GM23248 (cell line): ENCODE data around the gene ZFAND6.

Experiments used
- EZH2 ChIP-seq: fragments of 200-600 bp; sonication (generic); IDR thresholded peaks from 2 replicates; pipeline ENCODE4 v1.6.1; 2018; ENCODE audit warnings: antibody characterized with exemption, mild to moderate bottlenecking; ENCODE audit not compliant: insufficient read depth, poor library complexity, severe bottlenecking
- EZH2phosphoT487 ChIP-seq: fragments of 200-600 bp; sonication (generic); IDR thresholded peaks from 2 replicates; pipeline ENCODE4 v1.6.1; 2018; ENCODE audit warnings: antibody characterized with exemption, moderate library complexity, mild to moderate bottlenecking, low read depth; ENCODE audit not compliant: insufficient read depth

DNA sequence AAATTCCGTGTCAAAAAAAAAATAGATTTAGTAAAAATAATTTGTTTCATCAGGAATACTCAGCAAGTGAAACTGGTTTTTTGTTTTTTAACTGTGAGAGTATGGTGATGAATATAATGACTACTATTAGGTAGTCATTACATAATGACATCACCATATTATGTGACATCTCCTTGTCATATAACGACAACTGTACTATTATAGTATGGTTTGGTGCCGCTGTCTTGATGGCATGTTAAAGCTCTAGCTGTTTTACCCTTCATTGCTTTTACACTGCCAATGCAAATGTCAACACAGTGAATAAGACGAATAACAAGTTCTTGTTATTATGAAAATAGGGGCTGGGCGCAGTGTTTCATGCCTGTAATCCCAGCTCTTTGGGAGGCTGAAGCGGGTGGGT, 47.7 kb downstream of the ZFAND6 start:
- TF ChIP-seq EZH2, result no peak
- no peak for TF ChIP-seq EZH2phosphoT487
